ENCODE measurements around the gene TEX55. TPM values are rescaled to one million over a fixed set of nuclear protein-coding genes. Genes with fewer than 3 reads are reported as not detected.

The TEX55 gene
- total RNA-seq, 1 donor from 2014 or later: not detected

- no peak for DNase-seq (ENCODE audit: low spot score)
- H3K9me3 ChIP-seq (ENCODE audit: low read depth): no peaks in the 10 kb centered on the region
- H3K27ac ChIP-seq: no peak overlapping the region
- Mint-ChIP-seq H3K4me1 (no peaks in the 10 kb centered on the region), H3K9me3 (no peaks in the 10 kb centered on the region), H3K36me3 (no peaks in the 10 kb centered on the region), H3K27me3 (ENCODE audit: insufficient read depth, low read depth) (no peaks in the 10 kb centered on the region), H3K4me3 (no peak overlapping the region), H3K27ac (no peak overlapping the region)
- H3K27me3 ChIP-seq: peaks cover 23% of the 10 kb centered on the region
- no peaks in the 10 kb centered on the region for H3K36me3 ChIP-seq
- H2AFZ ChIP-seq (replicated peaks): no peak overlapping the region
- no peaks in the 10 kb centered on the region for H3K4me1 ChIP-seq
- H3K9ac ChIP-seq: no peak overlapping the region
- no peaks in the 10 kb centered on the region for H3F3A ChIP-seq (ENCODE audit: low read depth)
- H3K4me2 ChIP-seq: no peak overlapping the region
- no peaks in the 10 kb centered on the region for H4K20me1 ChIP-seq (ENCODE audit: low read depth)
- H3K79me2 ChIP-seq (ENCODE audit: low read depth): no peaks in the 10 kb centered on the region
- TF ChIP-seq EZH2 (IDR thresholded peaks at IDR 0.05) (no peak), EZH2phosphoT487 (IDR thresholded peaks at IDR 0.05) (no peak), CTCF (IDR thresholded peaks at IDR 0.05) (no peak)
- no peak overlapping the region for H3K4me3 ChIP-seq
Observed at GRCh38 chr3:119177321-119177720, 31.4 kb downstream of the TEX55 start.

GRCh38 chr3:119181765-119182164, 35.8 kb downstream of the TEX55 start:
- Histone ChIP-seq H4K20me1 (ENCODE audit: low read depth) (no peaks in the 10 kb centered on the region), H3K4me3 (no peak overlapping the region), H3K9me3 (ENCODE audit: low read depth) (no peaks in the 10 kb centered on the region), H2AFZ (replicated peaks) (no peak overlapping the region), H3K79me2 (ENCODE audit: low read depth) (no peaks in the 10 kb centered on the region), H3K4me2 (no peak overlapping the region), H3K9ac (no peak overlapping the region), H3F3A (ENCODE audit: low read depth) (no peaks in the 10 kb centered on the region), H3K4me1 (no peaks in the 10 kb centered on the region), H3K27me3 (no peaks in the 10 kb centered on the region), H3K36me3 (no peaks in the 10 kb centered on the region), H3K27ac (no peak overlapping the region)
- no peak overlapping the region for H3K4me3 Mint-ChIP-seq
- H3K27me3 Mint-ChIP-seq (ENCODE audit: insufficient read depth, low read depth): no peaks in the 10 kb centered on the region
- H3K27ac Mint-ChIP-seq: no peak overlapping the region
- no peak for DNase-seq (ENCODE audit: low spot score)
- H3K36me3 Mint-ChIP-seq: no peaks in the 10 kb centered on the region
- TF ChIP-seq EZH2 (IDR thresholded peaks at IDR 0.05) (no peak), EZH2phosphoT487 (IDR thresholded peaks at IDR 0.05) (no peak), CTCF (IDR thresholded peaks at IDR 0.05) (no peak)
- no peaks in the 10 kb centered on the region for H3K9me3 Mint-ChIP-seq
- H3K4me1 Mint-ChIP-seq: no peaks in the 10 kb centered on the region

GRCh38 chr3:119184111-119184510, 38.1 kb downstream of the TEX55 start:
- Histone ChIP-seq H3K27me3 (no peaks in the 10 kb centered on the region), H3K27ac (no peak overlapping the region), H3K79me2 (ENCODE audit: low read depth) (no peaks in the 10 kb centered on the region), H3K4me3 (no peak overlapping the region), H3K4me2 (no peak overlapping the region), H4K20me1 (ENCODE audit: low read depth) (no peaks in the 10 kb centered on the region), H3K9me3 (ENCODE audit: low read depth) (no peaks in the 10 kb centered on the region), H3K9ac (no peak overlapping the region), H2AFZ (replicated peaks) (no peak overlapping the region), H3K36me3 (no peaks in the 10 kb centered on the region), H3F3A (ENCODE audit: low read depth) (no peaks in the 10 kb centered on the region), H3K4me1 (no peaks in the 10 kb centered on the region)
- TF ChIP-seq CTCF (IDR thresholded peaks at IDR 0.05) (no peak), EZH2 (IDR thresholded peaks at IDR 0.05) (no peak), EZH2phosphoT487 (IDR thresholded peaks at IDR 0.05) (no peak)
- H3K27me3 Mint-ChIP-seq (ENCODE audit: insufficient read depth, low read depth): no peaks in the 10 kb centered on the region
- H3K4me3 Mint-ChIP-seq: no peak overlapping the region
- H3K4me1 Mint-ChIP-seq: no peaks in the 10 kb centered on the region
- DNase-seq (ENCODE audit: low spot score): no peak
- H3K27ac Mint-ChIP-seq: no peak overlapping the region
- H3K9me3 Mint-ChIP-seq: no peaks in the 10 kb centered on the region
- H3K36me3 Mint-ChIP-seq: no peaks in the 10 kb centered on the region

Measured in neural progenitor cell (in vitro differentiated cells).